Glutamatergic neuron (in vitro differentiated cells): Measurements from ENCODE around the gene EPHA6. TPM values are rescaled to one million over a fixed set of nuclear protein-coding genes. Genes with fewer than 3 reads are reported as not detected.

Source experiments
- DNase-seq: peaks from one replicate; pipeline ENCODE4 v3.0.0; 2022
- H3K27ac Mint-ChIP-seq: one replicate; pipeline ENCODE4 v1.8.0; 2020; ENCODE audit warnings: mild to moderate bottlenecking, mixed read lengths, inconsistent platforms; ENCODE audit not compliant: unreplicated experiment
- H3K27me3 Mint-ChIP-seq: one replicate; pipeline ENCODE4 v1.8.0; 2020; ENCODE audit warnings: mild to moderate bottlenecking, moderate library complexity, mixed read lengths, inconsistent platforms; ENCODE audit not compliant: unreplicated experiment
- H3K36me3 Mint-ChIP-seq: one replicate; pipeline ENCODE4 v1.8.0; 2020; ENCODE audit warnings: mild to moderate bottlenecking, mixed read lengths, inconsistent platforms; ENCODE audit not compliant: unreplicated experiment
- H3K4me1 Mint-ChIP-seq: one replicate; pipeline ENCODE4 v1.8.0; 2020; ENCODE audit warnings: mild to moderate bottlenecking, low read depth, mixed read lengths, inconsistent platforms; ENCODE audit not compliant: unreplicated experiment
- H3K4me3 Mint-ChIP-seq: one replicate; pipeline ENCODE4 v1.8.0; 2020; ENCODE audit warnings: mild to moderate bottlenecking, mixed read lengths, inconsistent platforms; ENCODE audit not compliant: unreplicated experiment
- H3K9me3 Mint-ChIP-seq: one replicate; pipeline ENCODE4 v1.8.0; 2020; ENCODE audit warnings: mild to moderate bottlenecking, moderate library complexity, mixed read lengths, inconsistent platforms; ENCODE audit not compliant: unreplicated experiment
- total RNA-seq: library from RNA; stranded (reverse); fragmentation: NEBNext Ultra II Directional; extraction: Animal tissue kit (Norgen Biotek cat#: 25700); gene quantifications from one replicate; pipeline ENCODE4 v1.2.1, GENCODE V29; 2021; ENCODE audit not compliant: unreplicated experiment
- TF ChIP-seq, protein P1 (sequence below): fragments of 200-600 bp; sonication (generic); IDR thresholded peaks from one replicate; pipeline ENCODE4 v1.5.0; 2021; ENCODE audit not compliant: partially characterized antibody, unreplicated experiment

EPHA6 gene
- total RNA-seq, 1 donor from 2014 or later = 9.0 TPM

DNA sequence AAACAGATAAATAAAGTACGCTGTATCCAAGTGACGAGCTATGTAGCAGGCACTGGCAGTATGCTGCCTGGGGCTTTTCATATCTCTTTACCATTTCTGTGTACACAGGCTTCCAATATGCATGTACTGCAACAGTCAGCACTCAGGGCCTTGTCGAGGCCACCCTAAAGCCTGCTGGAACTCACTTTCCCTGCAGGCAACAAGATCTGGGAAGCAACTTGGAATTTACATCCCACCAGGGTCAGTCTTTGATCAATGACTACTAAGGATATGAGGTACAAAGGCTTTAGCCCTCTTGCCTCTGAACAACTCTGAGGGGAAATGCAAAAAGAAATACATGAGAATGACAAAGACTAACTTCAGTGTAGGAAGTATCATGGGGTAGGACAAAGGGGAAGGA lies 848.4 kb downstream of the EPHA6 start:
- Mint-ChIP-seq H3K36me3 (no peaks in the 10 kb centered on the region), H3K9me3 (no peaks in the 10 kb centered on the region), H3K4me1 (peaks cover 2% of the 10 kb centered on the region), H3K4me3 (no peak overlapping the region), H3K27ac (no peak overlapping the region), H3K27me3 (no peaks in the 10 kb centered on the region)
- no peak for DNase-seq
- TF ChIP-seq, protein P1, sequence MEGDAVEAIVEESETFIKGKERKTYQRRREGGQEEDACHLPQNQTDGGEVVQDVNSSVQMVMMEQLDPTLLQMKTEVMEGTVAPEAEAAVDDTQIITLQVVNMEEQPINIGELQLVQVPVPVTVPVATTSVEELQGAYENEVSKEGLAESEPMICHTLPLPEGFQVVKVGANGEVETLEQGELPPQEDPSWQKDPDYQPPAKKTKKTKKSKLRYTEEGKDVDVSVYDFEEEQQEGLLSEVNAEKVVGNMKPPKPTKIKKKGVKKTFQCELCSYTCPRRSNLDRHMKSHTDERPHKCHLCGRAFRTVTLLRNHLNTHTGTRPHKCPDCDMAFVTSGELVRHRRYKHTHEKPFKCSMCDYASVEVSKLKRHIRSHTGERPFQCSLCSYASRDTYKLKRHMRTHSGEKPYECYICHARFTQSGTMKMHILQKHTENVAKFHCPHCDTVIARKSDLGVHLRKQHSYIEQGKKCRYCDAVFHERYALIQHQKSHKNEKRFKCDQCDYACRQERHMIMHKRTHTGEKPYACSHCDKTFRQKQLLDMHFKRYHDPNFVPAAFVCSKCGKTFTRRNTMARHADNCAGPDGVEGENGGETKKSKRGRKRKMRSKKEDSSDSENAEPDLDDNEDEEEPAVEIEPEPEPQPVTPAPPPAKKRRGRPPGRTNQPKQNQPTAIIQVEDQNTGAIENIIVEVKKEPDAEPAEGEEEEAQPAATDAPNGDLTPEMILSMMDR = no peak

DNA sequence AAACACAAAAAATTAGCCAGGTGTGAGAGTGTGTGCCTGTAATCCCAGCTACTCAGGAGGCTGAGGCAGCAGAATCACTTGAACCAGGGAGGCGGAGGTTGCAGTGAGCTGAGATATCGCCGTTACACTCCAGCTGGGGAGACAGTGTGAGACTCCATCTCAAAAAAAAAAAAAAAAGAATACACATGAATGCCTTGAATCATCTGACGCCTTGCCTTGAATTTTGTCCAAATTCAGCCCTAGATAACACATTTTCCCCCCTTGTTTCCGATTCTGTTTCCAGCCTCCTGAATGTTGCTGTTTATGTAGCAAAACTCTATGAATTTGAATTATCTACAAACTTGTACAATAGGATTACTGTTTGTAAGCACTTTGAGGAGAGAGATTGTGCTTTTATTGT lies 851.5 kb downstream of the EPHA6 start:
- Mint-ChIP-seq H3K36me3 (no peaks in the 10 kb centered on the region), H3K27me3 (no peaks in the 10 kb centered on the region), H3K4me1 (peaks cover 4% of the 10 kb centered on the region), H3K4me3 (no peak overlapping the region), H3K9me3 (no peaks in the 10 kb centered on the region), H3K27ac (no peak overlapping the region)
- TF ChIP-seq, protein P1 = no peak
- DNase-seq = no peak

DNA sequence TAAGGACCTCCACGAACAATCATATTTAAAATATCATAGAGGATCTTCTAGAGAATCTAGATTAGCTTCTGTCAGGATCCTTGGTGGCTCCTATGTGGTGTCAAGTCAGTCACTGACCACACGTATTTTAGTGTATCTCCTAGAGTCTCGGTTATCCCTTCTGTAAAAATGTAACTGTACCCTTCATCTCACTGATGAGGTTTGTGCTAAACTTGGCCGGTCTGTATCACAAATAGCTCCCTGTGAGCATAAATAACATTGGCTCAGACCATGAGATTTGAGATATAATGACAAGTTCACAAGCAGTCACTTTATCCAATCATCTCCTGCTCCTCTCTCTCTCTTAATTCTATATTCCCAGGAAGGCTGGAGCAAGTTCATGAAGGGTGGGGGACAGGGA lies 856.6 kb downstream of the EPHA6 start:
- H3K27ac Mint-ChIP-seq = no peak overlapping the region
- H3K9me3 Mint-ChIP-seq = no peaks in the 10 kb centered on the region

DNA sequence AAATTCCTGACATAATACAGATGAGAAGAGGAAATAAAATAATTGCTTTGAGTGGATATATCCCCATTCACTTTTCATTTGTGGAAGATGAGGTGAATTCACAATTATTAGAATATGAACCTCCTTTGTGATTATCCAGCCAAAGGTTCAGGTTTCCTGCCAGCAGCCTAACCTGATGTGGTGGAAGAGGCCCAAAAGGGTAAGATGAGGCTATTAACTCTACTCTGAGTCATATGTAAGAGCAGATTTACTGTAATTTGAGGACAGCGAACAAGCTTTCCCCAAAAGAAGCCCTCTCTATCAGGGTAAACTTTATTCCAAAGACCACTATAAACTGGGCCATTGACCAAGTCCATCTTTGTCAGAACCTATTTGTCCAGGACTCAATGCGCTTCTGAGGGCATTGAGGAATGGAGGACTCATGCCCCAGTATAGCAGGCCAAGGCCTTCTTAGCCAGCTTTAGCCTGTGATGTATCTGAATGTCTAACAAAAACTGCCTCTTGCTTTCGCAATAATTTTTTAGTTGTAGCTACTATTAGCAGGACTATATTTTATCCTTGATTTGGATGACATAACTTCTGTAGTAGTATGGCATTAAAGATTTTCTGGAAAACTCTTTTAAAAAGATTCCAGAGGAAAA lies 859.1 kb downstream of the EPHA6 start:
- no peak for DNase-seq
- no peak overlapping the region for H3K4me3 Mint-ChIP-seq
- no peak overlapping the region for H3K27ac Mint-ChIP-seq
- TF ChIP-seq, protein P1 = no peak
- no peaks in the 10 kb centered on the region for H3K27me3 Mint-ChIP-seq
- H3K4me1 Mint-ChIP-seq = peaks cover 4% of the 10 kb centered on the region
- no peaks in the 10 kb centered on the region for H3K36me3 Mint-ChIP-seq
- no peaks in the 10 kb centered on the region for H3K9me3 Mint-ChIP-seq

More for the DNA sequence above, 856.6 kb downstream of the EPHA6 start:
- no peak for DNase-seq
- TF ChIP-seq, protein P1 = no peak
- no peaks in the 10 kb centered on the region for H3K27me3 Mint-ChIP-seq
- no peak overlapping the region for H3K4me3 Mint-ChIP-seq
- H3K36me3 Mint-ChIP-seq = no peaks in the 10 kb centered on the region
- H3K4me1 Mint-ChIP-seq = peaks cover 4% of the 10 kb centered on the region

DNA sequence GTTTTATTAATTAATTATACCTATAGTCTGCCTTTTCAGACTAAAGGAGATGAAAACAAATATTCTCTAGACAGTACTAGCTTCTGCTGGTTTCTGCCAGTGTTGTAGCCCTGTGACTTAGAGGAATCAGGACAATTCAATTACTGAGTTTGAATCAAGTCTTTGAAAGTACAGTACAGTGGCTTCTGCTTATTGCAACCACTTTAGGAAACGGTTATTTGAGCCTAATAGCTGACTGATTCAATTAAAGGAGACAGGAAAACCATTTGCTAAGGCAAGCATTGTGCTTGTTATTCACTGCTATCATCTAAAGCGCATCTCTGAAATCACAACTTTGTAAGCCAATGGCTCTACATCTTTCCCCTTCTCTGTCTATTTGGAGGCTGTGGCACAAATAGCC lies 860.1 kb downstream of the EPHA6 start:
- no peaks in the 10 kb centered on the region for H3K36me3 Mint-ChIP-seq
- no peak overlapping the region for H3K4me3 Mint-ChIP-seq
- TF ChIP-seq, protein P1 = no peak
- H3K27me3 Mint-ChIP-seq = no peaks in the 10 kb centered on the region
- DNase-seq = no peak
- H3K27ac Mint-ChIP-seq = no peak overlapping the region
- H3K4me1 Mint-ChIP-seq = no peaks in the 10 kb centered on the region
- no peaks in the 10 kb centered on the region for H3K9me3 Mint-ChIP-seq
